ENCODE data around the gene ME1. TPM values are rescaled to one million over a fixed set of nuclear protein-coding genes. Genes with fewer than 3 reads are reported as not detected.
"Not testable (repeated sequence)": the region's sequence is repeated elsewhere in the genome, so short reads cannot be mapped to it uniquely, and the experiment has no call there.

Gene ME1
- total RNA-seq, 3 donors from 2014 or later: 2.6 to 10.4 (median 7.3) TPM

GRCh38 chr6:83258517-83258916 lies 172.3 kb downstream of the ME1 start:
- no peaks in the 10 kb centered on the region for H3K4me1 ChIP-seq (ENCODE audit: low read depth)
- no peak for TF ChIP-seq CTCF (IDR thresholded peaks at IDR 0.05)
- no peak overlapping the region for H3K4me3 ChIP-seq
- intact Hi-C loops (cut with DNase I, micrococcal nuclease): no loop called here
- no peak for DNase-seq
- no peaks in the 10 kb centered on the region for H3K36me3 ChIP-seq (ENCODE audit: low read depth)
- H3K9me3 ChIP-seq: no peaks in the 10 kb centered on the region
- no peak for ATAC-seq

- Histone ChIP-seq H3K4me1 (ENCODE audit: low read depth) (no peaks in the 10 kb centered on the region), H3K36me3 (ENCODE audit: low read depth) (no peaks in the 10 kb centered on the region), H3K9me3 (no peaks in the 10 kb centered on the region), H3K4me3 (no peak overlapping the region)
- intact Hi-C loops (cut with DNase I, micrococcal nuclease): no loop called here
- TF ChIP-seq CTCF (IDR thresholded peaks at IDR 0.05): no peak
- ATAC-seq (no peak), DNase-seq (no peak)
Observed at GRCh38 chr6:83257791-83258190, 173.1 kb downstream of the ME1 start.

GRCh38 chr6:83256719-83257118 lies 174.1 kb downstream of the ME1 start:
- ATAC-seq; H3K4me3 ChIP-seq; intact Hi-C loops (cut with DNase I, micrococcal nuclease); DNase-seq; H3K4me1 ChIP-seq (ENCODE audit: low read depth); H3K9me3 ChIP-seq; H3K36me3 ChIP-seq (ENCODE audit: low read depth): not testable (repeated sequence)

- ATAC-seq: no peak
- Histone ChIP-seq H3K4me1 (ENCODE audit: low read depth) (no peaks in the 10 kb centered on the region), H3K4me3 (no peak overlapping the region), H3K36me3 (ENCODE audit: low read depth) (no peaks in the 10 kb centered on the region), H3K9me3 (no peaks in the 10 kb centered on the region)
- intact Hi-C loops (cut with DNase I, micrococcal nuclease): no loop called here
- TF ChIP-seq CTCF (IDR thresholded peaks at IDR 0.05): no peak
- no peak for DNase-seq
Observed at GRCh38 chr6:83252719-83253118, 178.1 kb downstream of the ME1 start.

GRCh38 chr6:83250235-83250634 lies 180.6 kb downstream of the ME1 start:
- TF ChIP-seq CTCF (IDR thresholded peaks at IDR 0.05): no peak
- intact Hi-C loops (cut with DNase I, micrococcal nuclease): no loop called here
- Histone ChIP-seq H3K36me3 (ENCODE audit: low read depth) (no peaks in the 10 kb centered on the region), H3K4me1 (ENCODE audit: low read depth) (no peaks in the 10 kb centered on the region), H3K4me3 (no peak overlapping the region), H3K9me3 (no peaks in the 10 kb centered on the region)
- no peak for DNase-seq
- peak; percentile 79 for ATAC-seq

GRCh38 chr6:83247471-83247870 lies 183.4 kb downstream of the ME1 start:
- no peak for TF ChIP-seq CTCF (IDR thresholded peaks at IDR 0.05)
- ATAC-seq: no peak
- Histone ChIP-seq H3K4me3 (no peak overlapping the region), H3K4me1 (ENCODE audit: low read depth) (no peaks in the 10 kb centered on the region), H3K9me3 (no peaks in the 10 kb centered on the region), H3K36me3 (ENCODE audit: low read depth) (no peaks in the 10 kb centered on the region)
- no peak for DNase-seq
- intact Hi-C loops (cut with DNase I, micrococcal nuclease): no loop called here
